Muscle layer of duodenum (tissue), 2 donors: ENCODE results near the gene WNT7B.

Experiments
- H3K27ac ChIP-seq: one replicate; pipeline ENCODE4 v1.7.0; 2013; ENCODE audit warnings: mild to moderate bottlenecking, low read length
- H3K27me3 ChIP-seq: one replicate; pipeline ENCODE4 v1.7.0; 2013; ENCODE audit warnings: low read depth, mild to moderate bottlenecking, control low read depth, low read length
- H3K36me3 ChIP-seq, 2 donors: one replicate each; pipeline ENCODE4 v1.7.0; 2013; ENCODE audit warnings: low read length in 2 of 2, control low read depth in 1 of 2, mild to moderate bottlenecking in 1 of 2; ENCODE audit not compliant: insufficient read depth in 2 of 2, control insufficient read depth in 1 of 2
- H3K4me1 ChIP-seq, 2 donors: one replicate each; pipeline ENCODE4 v1.7.0; 2013; ENCODE audit warnings: low read length in 2 of 2, mild to moderate bottlenecking in 2 of 2, control low read depth in 1 of 2, moderate library complexity in 1 of 2; ENCODE audit not compliant: insufficient read depth in 2 of 2, control insufficient read depth in 1 of 2
- H3K4me3 ChIP-seq, 2 donors: one replicate each; pipeline ENCODE4 v1.7.0; 2013; ENCODE audit warnings: low read length in 2 of 2, low read depth in 1 of 2, mild to moderate bottlenecking in 1 of 2
- H3K9me3 ChIP-seq, 2 donors: one replicate each; pipeline ENCODE4 v1.7.0; 2013; ENCODE audit warnings: low read length in 2 of 2, control low read depth in 1 of 2, mild to moderate bottlenecking in 1 of 2; ENCODE audit not compliant: control insufficient read depth in 1 of 2
- donor health status: healthy.

Gene WNT7B

GRCh38 chr22:46013460-46014416, 36.8 kb upstream of the WNT7B start:
- peaks cover 0 to 9% of the 10 kb centered on the region in 2 donors for H3K9me3 ChIP-seq
- H3K4me3 ChIP-seq, result peak overlapping the region; percentile 68 to 69
- H3K27ac ChIP-seq, result peak overlapping the region; percentile 91
- H3K27me3 ChIP-seq, result no peaks in the 10 kb centered on the region
- H3K36me3 ChIP-seq, result no peaks in the 10 kb centered on the region
- peaks cover 3 to 16% of the 10 kb centered on the region in 2 donors for H3K4me1 ChIP-seq

GRCh38 chr22:46012881-46013281, 35.9 kb upstream of the WNT7B start:
- peak overlapping the region; percentile 68 to 69 for H3K4me3 ChIP-seq

GRCh38 chr22:46012182-46012880, 35.4 kb upstream of the WNT7B start:
- H3K36me3 ChIP-seq, result no peaks in the 10 kb centered on the region
- H3K27ac ChIP-seq, result no peak overlapping the region
- H3K9me3 ChIP-seq, result peaks cover 0 to 9% of the 10 kb centered on the region in 2 donors
- H3K4me3 ChIP-seq, result no peak overlapping the region
- H3K4me1 ChIP-seq, result peaks cover 11 to 26% of the 10 kb centered on the region in 2 donors
- H3K27me3 ChIP-seq, result no peaks in the 10 kb centered on the region

More at GRCh38 chr22:46012881-46013281, 35.9 kb upstream of the WNT7B start:
- Histone ChIP-seq H3K9me3 (peaks cover 0 to 9% of the 10 kb centered on the region in 2 donors), H3K4me1 (peaks cover 8 to 21% of the 10 kb centered on the region in 2 donors), H3K36me3 (no peaks in the 10 kb centered on the region), H3K27ac (peak overlapping the region; percentile 91), H3K27me3 (no peaks in the 10 kb centered on the region)

DNA sequence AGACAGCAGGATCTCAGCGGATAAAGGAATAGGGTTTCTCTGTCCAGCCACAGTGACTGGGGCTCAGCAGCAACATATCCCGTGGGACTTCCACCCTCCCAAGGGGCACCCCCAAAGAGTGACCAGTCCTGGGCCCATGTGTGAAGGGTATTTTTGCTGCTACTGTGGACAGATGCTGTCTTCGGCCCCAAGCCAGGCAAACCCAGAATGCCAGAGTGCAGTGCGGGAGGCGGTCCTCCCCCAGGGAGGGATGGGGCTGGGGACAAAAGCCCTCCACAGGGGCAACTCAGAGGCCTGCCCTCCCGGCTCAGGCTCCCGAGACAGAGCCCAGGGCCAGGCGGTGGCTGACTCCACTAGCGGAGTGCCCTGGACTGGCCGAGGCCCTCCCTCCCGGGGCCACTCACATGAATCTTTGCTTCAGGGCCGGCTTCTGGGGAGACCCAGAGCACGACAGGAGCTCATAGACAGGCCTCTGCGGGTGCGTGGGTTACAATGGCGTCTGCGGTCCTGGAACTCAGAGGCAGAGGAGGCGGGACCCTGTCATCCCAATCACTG, 34.7 kb upstream of the WNT7B start:
- H3K4me1 ChIP-seq, result peaks cover 17 to 32% of the 10 kb centered on the region in 2 donors
- no peak overlapping the region for H3K4me3 ChIP-seq
- no peaks in the 10 kb centered on the region for H3K27me3 ChIP-seq
- peaks cover 0 to 9% of the 10 kb centered on the region in 2 donors for H3K9me3 ChIP-seq
- H3K36me3 ChIP-seq, result no peaks in the 10 kb centered on the region
- H3K27ac ChIP-seq, result no peak overlapping the region

DNA sequence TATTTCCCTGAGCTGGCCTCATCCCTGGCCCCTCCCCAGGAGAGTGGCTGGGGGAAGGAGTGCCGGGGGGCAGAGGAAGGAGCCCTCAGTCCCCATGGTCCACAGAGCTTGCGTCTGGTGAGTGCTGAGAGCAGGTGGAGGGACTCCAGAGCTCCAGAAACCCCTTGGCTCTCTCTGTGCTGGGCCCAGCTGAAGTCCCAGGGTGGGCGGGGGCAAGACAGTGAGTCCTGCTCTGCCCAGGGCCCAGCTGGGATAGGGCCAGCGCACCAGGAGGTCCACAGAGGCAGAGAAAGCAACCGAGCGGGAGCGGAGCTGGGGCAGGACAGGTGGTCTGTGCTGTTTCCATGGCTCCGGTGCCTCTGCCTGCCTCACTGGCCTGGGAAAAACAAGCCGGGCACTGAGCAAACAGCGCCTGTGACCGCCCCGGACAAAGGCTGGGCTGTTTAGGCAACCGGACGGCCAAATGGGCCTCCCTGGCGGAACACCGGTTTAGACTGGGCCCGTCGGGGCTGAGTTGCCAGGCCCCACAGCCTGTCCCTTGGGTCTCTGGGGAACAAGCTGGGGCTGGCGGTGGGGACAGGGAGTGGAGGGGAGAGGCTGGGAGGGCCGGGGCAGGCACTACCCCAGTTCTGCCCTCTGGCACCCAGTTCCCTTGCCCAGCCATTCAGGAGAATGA, 34.1 kb upstream of the WNT7B start:
- no peak overlapping the region for H3K4me3 ChIP-seq
- H3K27ac ChIP-seq, result no peak overlapping the region
- peaks cover 20 to 36% of the 10 kb centered on the region in 2 donors for H3K4me1 ChIP-seq
- H3K27me3 ChIP-seq, result no peaks in the 10 kb centered on the region
- H3K9me3 ChIP-seq, result peaks cover 0 to 9% of the 10 kb centered on the region in 2 donors
- H3K36me3 ChIP-seq, result no peaks in the 10 kb centered on the region

GRCh38 chr22:46010207-46010867, 33.4 kb upstream of the WNT7B start:
- no peaks in the 10 kb centered on the region for H3K36me3 ChIP-seq
- H3K9me3 ChIP-seq, result peaks cover 0 to 9% of the 10 kb centered on the region in 2 donors
- H3K4me3 ChIP-seq, result no peak overlapping the region
- no peak overlapping the region for H3K27ac ChIP-seq
- no peaks in the 10 kb centered on the region for H3K27me3 ChIP-seq
- H3K4me1 ChIP-seq, result peaks cover 20 to 36% of the 10 kb centered on the region in 2 donors

GRCh38 chr22:46009730-46010129, 32.8 kb upstream of the WNT7B start:
- peaks cover 0 to 9% of the 10 kb centered on the region in 2 donors for H3K9me3 ChIP-seq
- peaks cover 20 to 36% of the 10 kb centered on the region in 2 donors for H3K4me1 ChIP-seq
- no peak overlapping the region for H3K27ac ChIP-seq
- no peaks in the 10 kb centered on the region for H3K27me3 ChIP-seq
- H3K4me3 ChIP-seq, result no peak overlapping the region
- no peaks in the 10 kb centered on the region for H3K36me3 ChIP-seq

DNA sequence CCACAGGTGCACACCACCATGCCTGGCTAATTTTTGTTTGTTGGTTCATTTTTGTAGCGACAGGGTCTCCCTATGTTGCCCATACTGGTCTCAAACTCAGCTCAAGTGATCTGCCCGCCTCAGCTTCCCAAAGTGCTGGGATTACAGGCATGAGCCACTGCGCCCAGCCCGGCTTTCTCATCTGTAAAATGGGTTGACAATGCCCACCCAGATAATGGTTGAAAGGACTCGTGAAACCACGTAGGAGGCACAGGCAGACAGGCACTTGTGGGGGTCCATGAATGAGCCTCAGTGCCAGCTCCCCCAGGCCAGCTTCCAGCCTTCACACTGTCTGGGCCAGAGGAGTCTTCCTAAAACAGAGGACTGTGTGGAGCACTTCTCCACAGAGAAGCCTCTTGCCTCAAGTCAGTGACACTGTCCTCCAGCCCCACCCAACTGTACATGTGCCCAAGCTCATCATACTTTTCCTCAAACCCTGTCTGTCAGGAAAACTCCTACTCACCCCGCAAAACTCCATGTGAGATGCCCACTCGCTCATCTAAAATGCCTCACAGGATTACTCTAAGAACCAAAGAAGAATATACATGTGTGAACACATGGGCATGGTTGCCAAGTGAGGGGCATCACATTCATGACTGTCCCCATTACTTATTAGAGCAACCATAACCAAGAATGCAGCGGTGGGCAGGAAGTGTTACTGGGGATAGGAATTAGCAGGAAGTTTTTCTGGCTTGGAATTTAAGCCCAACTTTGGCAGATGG, 32.1 kb upstream of the WNT7B start:
- no peak overlapping the region for H3K27ac ChIP-seq
- peaks cover 20 to 36% of the 10 kb centered on the region in 2 donors for H3K4me1 ChIP-seq
- no peaks in the 10 kb centered on the region for H3K36me3 ChIP-seq

GRCh38 chr22:46008291-46008690, 31.3 kb upstream of the WNT7B start:
- Histone ChIP-seq H3K9me3 (peaks cover 0 to 9% of the 10 kb centered on the region in 2 donors), H3K4me1 (peaks cover 20 to 34% of the 10 kb centered on the region in 2 donors), H3K4me3 (no peak overlapping the region)

More for the DNA sequence above, 32.1 kb upstream of the WNT7B start:
- no peaks in the 10 kb centered on the region for H3K27me3 ChIP-seq
- peaks cover 0 to 9% of the 10 kb centered on the region in 2 donors for H3K9me3 ChIP-seq
- H3K4me3 ChIP-seq, result no peak overlapping the region

GRCh38 chr22:46007848-46008261, 30.9 kb upstream of the WNT7B start:
- Histone ChIP-seq H3K4me3 (peak overlapping the region in 1 of 2 donors; percentile 52), H3K4me1 (peaks cover 17 to 30% of the 10 kb centered on the region in 2 donors), H3K27me3 (no peaks in the 10 kb centered on the region), H3K9me3 (peaks cover 0 to 9% of the 10 kb centered on the region in 2 donors), H3K27ac (peak overlapping the region; percentile 75), H3K36me3 (no peaks in the 10 kb centered on the region)

More at GRCh38 chr22:46008291-46008690, 31.3 kb upstream of the WNT7B start:
- H3K27ac ChIP-seq, result peak overlapping the region; percentile 75
- H3K36me3 ChIP-seq, result no peaks in the 10 kb centered on the region
- no peaks in the 10 kb centered on the region for H3K27me3 ChIP-seq
